Right renal cortex interstitium (tissue), 3 donors: ENCODE data around the gene SCT. TPM values are rescaled to one million over a fixed set of nuclear protein-coding genes. Genes with fewer than 3 reads are reported as not detected.

Source experiments
- DNase-seq, 3 donors: peaks; one replicate each; pipeline ENCODE4 v3.0.0-alpha.2; 2013; ENCODE audit warnings: low read depth in 3 of 3, low spot score in 2 of 3
- polyA plus RNA-seq, 3 donors: library from polyadenylated mRNA; unstranded; fragments of 120-200 nt; gene quantifications; one replicate each; pipeline ENCODE4 v1.2.1, GENCODE V29; 2013; ENCODE audit not compliant: insufficient read length in 3 of 3

SCT gene
- polyA plus RNA-seq, 3 donors, result 0.76 to 1.6 (median 1.5) TPM

- DNase-seq, result no peak
Measured at GRCh38 chr11:645536-645935, 18.6 kb upstream of the SCT start.

GRCh38 chr11:643849-644738 lies 17.1 kb upstream of the SCT start:
- DNase-seq, result no peak

- no peak for DNase-seq
Measured at GRCh38 chr11:643366-643765, 16.4 kb upstream of the SCT start.

GRCh38 chr11:641806-642370 lies 14.9 kb upstream of the SCT start:
- DNase-seq, result no peak

GRCh38 chr11:640021-640706 lies 13.2 kb upstream of the SCT start:
- DNase-seq, result no peak

GRCh38 chr11:639332-639955 lies 12.5 kb upstream of the SCT start:
- no peak for DNase-seq

GRCh38 chr11:638631-639331 lies 11.8 kb upstream of the SCT start:
- DNase-seq, result no peak

GRCh38 chr11:637593-638521 lies 10.9 kb upstream of the SCT start:
- DNase-seq, result no peak

- no peak for DNase-seq
Measured at GRCh38 chr11:637333-637592, 10.3 kb upstream of the SCT start.

GRCh38 chr11:636511-637332 lies 9.7 kb upstream of the SCT start, which contains the start of gene DRD4:
Gene DRD4 (plus strand): TSS chr11:637269. CDS start chr11:637305, 36 bp downstream.
- no peak for DNase-seq

GRCh38 chr11:635945-636510 lies 9.0 kb upstream of the SCT start:
- DNase-seq, result no peak

- DNase-seq, result no peak
Measured at GRCh38 chr11:630871-631270, 3.9 kb upstream of the SCT start.

GRCh38 chr11:629237-629583 lies 2.2 kb upstream of the SCT start:
- DNase-seq, result no peak

- DNase-seq, result no peak
Measured at GRCh38 chr11:628056-628455, 1.1 kb upstream of the SCT start.

GRCh38 chr11:627308-627576 lies 261 bp upstream of the SCT start:
- no peak for DNase-seq

- no peak for DNase-seq
Measured at GRCh38 chr11:625636-626268, 1.2 kb downstream of the SCT start.

- no peak for DNase-seq
Measured at GRCh38 chr11:624705-625635, 2.0 kb downstream of the SCT start, which contains the start of gene CDHR5. Gene CDHR5 (minus strand): TSS chr11:624955. CDS start chr11:624902, 53 bp downstream.
